ENCODE results near the gene CFAP206. TPM values are rescaled to one million over a fixed set of nuclear protein-coding genes. Genes with fewer than 3 reads are reported as not detected.
A peak's percentile ranks its signal among the peaks of the same experiment; 100 is the strongest.

Gene CFAP206
- total and polyA plus RNA-seq, 2 experiments from 2014 or later = 0.40 TPM; not detected in 1

- DNase-seq (ENCODE audit: low read depth in 1 of 2, low spot score in 1 of 2) = no peak
- Histone ChIP-seq H3K27ac (no peak overlapping the region), H3K27me3 (no peaks in the 10 kb centered on the region), H3K36me3 (no peaks in the 10 kb centered on the region), H3K9me3 (ENCODE audit: low read depth) (no peaks in the 10 kb centered on the region), H3K4me1 (ENCODE audit: low read depth) (no peaks in the 10 kb centered on the region), H3K4me3 (no peak overlapping the region)
- TF ChIP-seq CTCF (IDR thresholded peaks at IDR 0.05; ENCODE audit: low read depth, low read length) = no peak
Observed at GRCh38 chr6:87421576-87421975, 13.8 kb downstream of the CFAP206 start.

GRCh38 chr6:87426789-87427188 is 19.0 kb downstream of the CFAP206 start:
- H3K9me3 ChIP-seq (ENCODE audit: low read depth) = no peaks in the 10 kb centered on the region
- no peaks in the 10 kb centered on the region for H3K36me3 ChIP-seq
- no peak overlapping the region for H3K27ac ChIP-seq
- no peaks in the 10 kb centered on the region for H3K27me3 ChIP-seq
- TF ChIP-seq CTCF (IDR thresholded peaks at IDR 0.05; ENCODE audit: low read depth, low read length) = no peak
- DNase-seq (ENCODE audit: low read depth in 1 of 2, low spot score in 1 of 2) = no peak
- H3K4me3 ChIP-seq = no peak overlapping the region
- no peaks in the 10 kb centered on the region for H3K4me1 ChIP-seq (ENCODE audit: low read depth)

- DNase-seq (ENCODE audit: low read depth in 1 of 2, low spot score in 1 of 2) = no peak
- Histone ChIP-seq H3K27me3 (no peaks in the 10 kb centered on the region), H3K9me3 (ENCODE audit: low read depth) (no peaks in the 10 kb centered on the region), H3K4me3 (no peak overlapping the region), H3K27ac (no peak overlapping the region), H3K36me3 (no peaks in the 10 kb centered on the region), H3K4me1 (ENCODE audit: low read depth) (no peaks in the 10 kb centered on the region)
- no peak for TF ChIP-seq CTCF (IDR thresholded peaks at IDR 0.05; ENCODE audit: low read depth, low read length)
Observed at GRCh38 chr6:87430499-87430898, 22.7 kb downstream of the CFAP206 start.

- TF ChIP-seq CTCF (IDR thresholded peaks at IDR 0.05; ENCODE audit: low read depth, low read length) = no peak
- DNase-seq (ENCODE audit: low read depth in 1 of 2, low spot score in 1 of 2) = peak in 1 of 2 donors; percentile 17
- Histone ChIP-seq H3K9me3 (ENCODE audit: low read depth) (no peaks in the 10 kb centered on the region), H3K27ac (no peak overlapping the region), H3K4me3 (no peak overlapping the region), H3K27me3 (no peaks in the 10 kb centered on the region), H3K4me1 (ENCODE audit: low read depth) (no peaks in the 10 kb centered on the region), H3K36me3 (no peaks in the 10 kb centered on the region)
Observed at GRCh38 chr6:87431263-87431662, 23.5 kb downstream of the CFAP206 start.

GRCh38 chr6:87436435-87436834 is 28.7 kb downstream of the CFAP206 start:
- H3K36me3 ChIP-seq = no peaks in the 10 kb centered on the region
- H3K9me3 ChIP-seq (ENCODE audit: low read depth) = no peaks in the 10 kb centered on the region
- no peaks in the 10 kb centered on the region for H3K27me3 ChIP-seq
- no peak for TF ChIP-seq CTCF (IDR thresholded peaks at IDR 0.05; ENCODE audit: low read depth, low read length)
- peak; percentile 77 to 86 for DNase-seq (ENCODE audit: low read depth in 1 of 2, low spot score in 1 of 2)
- no peaks in the 10 kb centered on the region for H3K4me1 ChIP-seq (ENCODE audit: low read depth)
- H3K4me3 ChIP-seq = no peak overlapping the region
- H3K27ac ChIP-seq = no peak overlapping the region

GRCh38 chr6:87441711-87442110 is 33.9 kb downstream of the CFAP206 start:
- no peaks in the 10 kb centered on the region for H3K9me3 ChIP-seq (ENCODE audit: low read depth)
- no peaks in the 10 kb centered on the region for H3K36me3 ChIP-seq
- DNase-seq (ENCODE audit: low read depth in 1 of 2, low spot score in 1 of 2) = no peak
- no peaks in the 10 kb centered on the region for H3K4me1 ChIP-seq (ENCODE audit: low read depth)
- H3K27ac ChIP-seq = no peak overlapping the region
- no peak for TF ChIP-seq CTCF (IDR thresholded peaks at IDR 0.05; ENCODE audit: low read depth, low read length)
- no peak overlapping the region for H3K4me3 ChIP-seq
- H3K27me3 ChIP-seq = no peaks in the 10 kb centered on the region

Measured in cardiac muscle cell (in vitro differentiated cells and primary cell).